GM23338 (cell line): ENCODE measurements around the gene HACD3. TPM values are rescaled to one million over a fixed set of nuclear protein-coding genes. Genes with fewer than 3 reads are reported as not detected.

Experiments
- ATAC-seq: fragments of 200-7000 bp; cut with Tn5 transposase; 3 replicates; pipeline ENCODE4 v1.9.1; 2020
- DNase-seq: peaks from one replicate; pipeline ENCODE4 v3.0.0-alpha.2; 2015; ENCODE audit warnings: low spot score
- H2AFZ ChIP-seq: fragments of 200-600 bp; sonication (generic); 2 replicates; pipeline ENCODE4 v1.8.0; 2016; ENCODE audit warnings: antibody characterized with exemption, mild to moderate bottlenecking, moderate library complexity
- H3F3A ChIP-seq: fragments of 200-600 bp; sonication (generic); replicated peaks from 2 replicates; pipeline ENCODE4 v1.8.0; 2017; ENCODE audit warnings: antibody characterized with exemption, mixed run types, low read depth
- H3K27ac ChIP-seq: fragments of 200-600 bp; sonication (generic); 2 replicates; pipeline ENCODE4 v1.6.1; 2016; ENCODE audit warnings: low read depth
- H3K27me3 ChIP-seq: fragments of 200-600 bp; sonication (generic); 2 replicates; pipeline ENCODE4 v1.8.0; 2016; ENCODE audit warnings: mild to moderate bottlenecking, mixed run types, moderate library complexity; ENCODE audit not compliant: insufficient read depth
- H3K36me3 ChIP-seq: fragments of 200-600 bp; sonication (generic); 2 replicates; pipeline ENCODE4 v1.8.0; 2016; ENCODE audit warnings: mild to moderate bottlenecking; ENCODE audit not compliant: insufficient read depth
- H3K4me1 ChIP-seq: fragments of 200-600 bp; sonication (generic); 2 replicates; pipeline ENCODE4 v1.8.0; 2016; ENCODE audit warnings: mild to moderate bottlenecking, moderate library complexity; ENCODE audit not compliant: insufficient read depth
- H3K4me2 ChIP-seq: fragments of 200-600 bp; sonication (generic); 2 replicates; pipeline ENCODE4 v1.7.1; 2017; ENCODE audit warnings: mixed run types
- H3K4me3 ChIP-seq: fragments of 200-600 bp; sonication (generic); 2 replicates; pipeline ENCODE4 v1.6.1; 2016; ENCODE audit warnings: mixed run types
- H3K79me2 ChIP-seq: fragments of 200-600 bp; sonication (generic); replicated peaks from 2 replicates; pipeline ENCODE4 v1.8.0; 2017; ENCODE audit warnings: mild to moderate bottlenecking; ENCODE audit not compliant: insufficient read depth
- H3K9me2 ChIP-seq: fragments of 200-600 bp; sonication (generic); 2 replicates; pipeline ENCODE4 v1.8.0; 2017; ENCODE audit not compliant: insufficient read depth
- H4K20me1 ChIP-seq: fragments of 200-600 bp; sonication (generic); replicated peaks from 2 replicates; pipeline ENCODE4 v1.8.0; 2017; ENCODE audit warnings: mild to moderate bottlenecking; ENCODE audit not compliant: insufficient read depth
- H3K27ac Mint-ChIP-seq: 2 replicates; pipeline ENCODE4 v1.8.0; 2020; ENCODE audit warnings: inconsistent platforms, mild to moderate bottlenecking, moderate library complexity, mixed read lengths
- H3K27me3 Mint-ChIP-seq: 3 replicates; pipeline ENCODE4 v1.8.0; 2022; ENCODE audit warnings: low read depth, mild to moderate bottlenecking, moderate library complexity, mixed read lengths, inconsistent platforms; ENCODE audit not compliant: insufficient read depth, poor library complexity
- H3K36me3 Mint-ChIP-seq: 3 replicates; pipeline ENCODE4 v1.8.0; 2021; ENCODE audit warnings: low read depth, mild to moderate bottlenecking, inconsistent platforms, moderate library complexity, mixed read lengths
- H3K4me1 Mint-ChIP-seq: 3 replicates; pipeline ENCODE4 v1.8.0; 2020; ENCODE audit warnings: mild to moderate bottlenecking, inconsistent platforms, mixed read lengths
- H3K4me3 Mint-ChIP-seq: 3 replicates; pipeline ENCODE4 v1.8.0; 2021; ENCODE audit warnings: moderate library complexity, mild to moderate bottlenecking, inconsistent platforms, mixed read lengths
- H3K9me3 Mint-ChIP-seq: 3 replicates; pipeline ENCODE4 v1.8.0; 2020; ENCODE audit warnings: moderate library complexity, mild to moderate bottlenecking, inconsistent platforms, mixed read lengths
- CREB1 ChIP-seq: fragments of 250-450 bp; sonication (Bioruptor Pico); IDR thresholded peaks from 2 replicates; pipeline ENCODE4 v1.5.0; 2020; ENCODE audit warnings: low read depth, mild to moderate bottlenecking, moderate library complexity
- EZH2 ChIP-seq: fragments of 200-600 bp; sonication (generic); IDR thresholded peaks from one replicate; pipeline ENCODE4 v1.8.0; 2017; ENCODE audit warnings: antibody characterized with exemption, mild to moderate bottlenecking, low read depth; ENCODE audit not compliant: unreplicated experiment
- EZH2phosphoT487 ChIP-seq: fragments of 200-600 bp; sonication (generic); IDR thresholded peaks from one replicate; pipeline ENCODE4 v1.8.1; 2018; ENCODE audit warnings: antibody characterized with exemption; ENCODE audit not compliant: unreplicated experiment
- NANOG ChIP-seq: IDR thresholded peaks from 2 replicates; pipeline ENCODE4 v1.6.1; 2016; ENCODE audit warnings: antibody characterized with exemption, borderline replicate concordance
- POLR2AphosphoS5 ChIP-seq: IDR thresholded peaks from 2 replicates; pipeline ENCODE4 v1.6.1; 2016; ENCODE audit warnings: antibody characterized with exemption, low read depth
- STAT1 ChIP-seq: IDR thresholded peaks from one replicate; pipeline ENCODE4 v1.6.1; 2016; ENCODE audit warnings: antibody characterized with exemption; ENCODE audit not compliant: unreplicated experiment
- ZNF114 ChIP-seq: fragments of 250-450 bp; sonication (Bioruptor Pico); IDR thresholded peaks from 2 replicates; pipeline ENCODE4 v1.5.0; 2020; ENCODE audit warnings: mild to moderate bottlenecking, moderate library complexity
- ZNF331 ChIP-seq: fragments of 250-450 bp; sonication (Bioruptor Pico); IDR thresholded peaks from 2 replicates; pipeline ENCODE4 v1.5.0; 2020; ENCODE audit warnings: low read depth, mild to moderate bottlenecking, moderate library complexity
- polyA plus RNA-seq: library from polyadenylated mRNA; unstranded; fragments of >200 nt; fragmentation: Nextera tagmentation; extraction: Ambion mirVana; gene quantifications from 2 replicates; pipeline ENCODE4 v1.2.1, GENCODE V29; 2016
- total RNA-seq: library from RNA; depleted of rRNA; stranded (reverse); fragments of >200 nt; shearing (Covaris generic); gene quantifications from 2 replicates; pipeline ENCODE4 v1.2.3, GENCODE V29; 2014
- TF ChIP-seq, protein P1 (sequence below), 2 experiments: fragments of 200-600 bp in 1 of 2; sonication (generic) in 1 of 2; conservative IDR thresholded peaks; 2 replicates each; pipeline versions ENCODE4 v1.5.1 to v1.6.1; 2016 to 2017; ENCODE audit warnings: antibody characterized with exemption in 2 of 2, low read depth in 2 of 2, mild to moderate bottlenecking in 2 of 2, moderate library complexity in 1 of 2
- TF ChIP-seq, protein P2 (sequence below): IDR thresholded peaks from 2 replicates; pipeline ENCODE4 v1.6.1; 2016; ENCODE audit warnings: antibody characterized with exemption
- TF ChIP-seq, protein P3 (sequence below): fragments of 250-450 bp; sonication (Bioruptor Pico); IDR thresholded peaks from 2 replicates; pipeline ENCODE4 v1.5.0; 2020; ENCODE audit warnings: mild to moderate bottlenecking, moderate library complexity
- TF ChIP-seq, protein P4 (sequence below): IDR thresholded peaks from one replicate; pipeline ENCODE4 v1.6.1; 2018; ENCODE audit warnings: antibody characterized with exemption; ENCODE audit not compliant: unreplicated experiment

Gene HACD3
- total and polyA plus RNA-seq, 2 experiments from 2014 or later: 123 to 131 TPM

DNA sequence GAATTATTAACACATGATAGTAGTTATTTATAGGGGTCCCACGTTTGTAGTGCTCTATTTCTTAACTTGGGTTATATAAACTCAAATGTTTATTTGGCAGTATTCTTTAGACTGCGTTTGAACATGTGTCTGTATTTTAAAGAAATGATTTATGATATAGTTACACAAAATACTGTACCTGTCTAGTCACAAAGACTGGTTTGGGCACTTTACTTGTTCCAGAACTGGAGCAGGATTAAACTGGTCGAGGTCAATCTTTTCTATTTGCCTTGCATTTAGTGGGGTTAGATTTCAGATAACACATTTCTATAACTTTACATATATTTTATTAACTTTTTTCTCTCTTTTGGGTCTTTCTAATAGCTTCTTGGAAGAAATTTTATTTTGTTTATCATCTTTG lies 39.5 kb downstream of the HACD3 start:
- H3K9me3 Mint-ChIP-seq: peaks cover 5% of the 10 kb centered on the region
- Histone ChIP-seq H3K36me3 (peaks cover 59% of the 10 kb centered on the region), H3F3A (no peaks in the 10 kb centered on the region), H3K27ac (no peak overlapping the region), H3K9me2 (no peaks in the 10 kb centered on the region), H3K4me2 (no peak overlapping the region), H4K20me1 (no peaks in the 10 kb centered on the region), H2AFZ (no peak overlapping the region), H3K27me3 (no peaks in the 10 kb centered on the region), H3K4me3 (no peak overlapping the region), H3K4me1 (no peaks in the 10 kb centered on the region), H3K79me2 (no peaks in the 10 kb centered on the region)
- DNase-seq (no peak), ATAC-seq (no peak)
- H3K27ac Mint-ChIP-seq: no peak overlapping the region
- H3K27me3 Mint-ChIP-seq: no peaks in the 10 kb centered on the region
- H3K36me3 Mint-ChIP-seq: peaks cover 77% of the 10 kb centered on the region
- H3K4me3 Mint-ChIP-seq: no peak overlapping the region
- no peaks in the 10 kb centered on the region for H3K4me1 Mint-ChIP-seq
- TF ChIP-seq STAT1 (no peak), ZNF331 (CRISPR knock-in tag) (no peak), EZH2 (no peak), POLR2AphosphoS5 (no peak), ZNF114 (no peak), CREB1 (CRISPR knock-in tag) (no peak), EZH2phosphoT487 (no peak), NANOG (no peak)
- TF ChIP-seq, protein P1, sequence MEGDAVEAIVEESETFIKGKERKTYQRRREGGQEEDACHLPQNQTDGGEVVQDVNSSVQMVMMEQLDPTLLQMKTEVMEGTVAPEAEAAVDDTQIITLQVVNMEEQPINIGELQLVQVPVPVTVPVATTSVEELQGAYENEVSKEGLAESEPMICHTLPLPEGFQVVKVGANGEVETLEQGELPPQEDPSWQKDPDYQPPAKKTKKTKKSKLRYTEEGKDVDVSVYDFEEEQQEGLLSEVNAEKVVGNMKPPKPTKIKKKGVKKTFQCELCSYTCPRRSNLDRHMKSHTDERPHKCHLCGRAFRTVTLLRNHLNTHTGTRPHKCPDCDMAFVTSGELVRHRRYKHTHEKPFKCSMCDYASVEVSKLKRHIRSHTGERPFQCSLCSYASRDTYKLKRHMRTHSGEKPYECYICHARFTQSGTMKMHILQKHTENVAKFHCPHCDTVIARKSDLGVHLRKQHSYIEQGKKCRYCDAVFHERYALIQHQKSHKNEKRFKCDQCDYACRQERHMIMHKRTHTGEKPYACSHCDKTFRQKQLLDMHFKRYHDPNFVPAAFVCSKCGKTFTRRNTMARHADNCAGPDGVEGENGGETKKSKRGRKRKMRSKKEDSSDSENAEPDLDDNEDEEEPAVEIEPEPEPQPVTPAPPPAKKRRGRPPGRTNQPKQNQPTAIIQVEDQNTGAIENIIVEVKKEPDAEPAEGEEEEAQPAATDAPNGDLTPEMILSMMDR (conservative IDR thresholded peaks at IDR 0.05; ENCODE audit: low read depth in 2 of 2): no peak
- TF ChIP-seq, protein P2, sequence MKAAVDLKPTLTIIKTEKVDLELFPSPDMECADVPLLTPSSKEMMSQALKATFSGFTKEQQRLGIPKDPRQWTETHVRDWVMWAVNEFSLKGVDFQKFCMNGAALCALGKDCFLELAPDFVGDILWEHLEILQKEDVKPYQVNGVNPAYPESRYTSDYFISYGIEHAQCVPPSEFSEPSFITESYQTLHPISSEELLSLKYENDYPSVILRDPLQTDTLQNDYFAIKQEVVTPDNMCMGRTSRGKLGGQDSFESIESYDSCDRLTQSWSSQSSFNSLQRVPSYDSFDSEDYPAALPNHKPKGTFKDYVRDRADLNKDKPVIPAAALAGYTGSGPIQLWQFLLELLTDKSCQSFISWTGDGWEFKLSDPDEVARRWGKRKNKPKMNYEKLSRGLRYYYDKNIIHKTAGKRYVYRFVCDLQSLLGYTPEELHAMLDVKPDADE: no peak
- TF ChIP-seq, protein P3, sequence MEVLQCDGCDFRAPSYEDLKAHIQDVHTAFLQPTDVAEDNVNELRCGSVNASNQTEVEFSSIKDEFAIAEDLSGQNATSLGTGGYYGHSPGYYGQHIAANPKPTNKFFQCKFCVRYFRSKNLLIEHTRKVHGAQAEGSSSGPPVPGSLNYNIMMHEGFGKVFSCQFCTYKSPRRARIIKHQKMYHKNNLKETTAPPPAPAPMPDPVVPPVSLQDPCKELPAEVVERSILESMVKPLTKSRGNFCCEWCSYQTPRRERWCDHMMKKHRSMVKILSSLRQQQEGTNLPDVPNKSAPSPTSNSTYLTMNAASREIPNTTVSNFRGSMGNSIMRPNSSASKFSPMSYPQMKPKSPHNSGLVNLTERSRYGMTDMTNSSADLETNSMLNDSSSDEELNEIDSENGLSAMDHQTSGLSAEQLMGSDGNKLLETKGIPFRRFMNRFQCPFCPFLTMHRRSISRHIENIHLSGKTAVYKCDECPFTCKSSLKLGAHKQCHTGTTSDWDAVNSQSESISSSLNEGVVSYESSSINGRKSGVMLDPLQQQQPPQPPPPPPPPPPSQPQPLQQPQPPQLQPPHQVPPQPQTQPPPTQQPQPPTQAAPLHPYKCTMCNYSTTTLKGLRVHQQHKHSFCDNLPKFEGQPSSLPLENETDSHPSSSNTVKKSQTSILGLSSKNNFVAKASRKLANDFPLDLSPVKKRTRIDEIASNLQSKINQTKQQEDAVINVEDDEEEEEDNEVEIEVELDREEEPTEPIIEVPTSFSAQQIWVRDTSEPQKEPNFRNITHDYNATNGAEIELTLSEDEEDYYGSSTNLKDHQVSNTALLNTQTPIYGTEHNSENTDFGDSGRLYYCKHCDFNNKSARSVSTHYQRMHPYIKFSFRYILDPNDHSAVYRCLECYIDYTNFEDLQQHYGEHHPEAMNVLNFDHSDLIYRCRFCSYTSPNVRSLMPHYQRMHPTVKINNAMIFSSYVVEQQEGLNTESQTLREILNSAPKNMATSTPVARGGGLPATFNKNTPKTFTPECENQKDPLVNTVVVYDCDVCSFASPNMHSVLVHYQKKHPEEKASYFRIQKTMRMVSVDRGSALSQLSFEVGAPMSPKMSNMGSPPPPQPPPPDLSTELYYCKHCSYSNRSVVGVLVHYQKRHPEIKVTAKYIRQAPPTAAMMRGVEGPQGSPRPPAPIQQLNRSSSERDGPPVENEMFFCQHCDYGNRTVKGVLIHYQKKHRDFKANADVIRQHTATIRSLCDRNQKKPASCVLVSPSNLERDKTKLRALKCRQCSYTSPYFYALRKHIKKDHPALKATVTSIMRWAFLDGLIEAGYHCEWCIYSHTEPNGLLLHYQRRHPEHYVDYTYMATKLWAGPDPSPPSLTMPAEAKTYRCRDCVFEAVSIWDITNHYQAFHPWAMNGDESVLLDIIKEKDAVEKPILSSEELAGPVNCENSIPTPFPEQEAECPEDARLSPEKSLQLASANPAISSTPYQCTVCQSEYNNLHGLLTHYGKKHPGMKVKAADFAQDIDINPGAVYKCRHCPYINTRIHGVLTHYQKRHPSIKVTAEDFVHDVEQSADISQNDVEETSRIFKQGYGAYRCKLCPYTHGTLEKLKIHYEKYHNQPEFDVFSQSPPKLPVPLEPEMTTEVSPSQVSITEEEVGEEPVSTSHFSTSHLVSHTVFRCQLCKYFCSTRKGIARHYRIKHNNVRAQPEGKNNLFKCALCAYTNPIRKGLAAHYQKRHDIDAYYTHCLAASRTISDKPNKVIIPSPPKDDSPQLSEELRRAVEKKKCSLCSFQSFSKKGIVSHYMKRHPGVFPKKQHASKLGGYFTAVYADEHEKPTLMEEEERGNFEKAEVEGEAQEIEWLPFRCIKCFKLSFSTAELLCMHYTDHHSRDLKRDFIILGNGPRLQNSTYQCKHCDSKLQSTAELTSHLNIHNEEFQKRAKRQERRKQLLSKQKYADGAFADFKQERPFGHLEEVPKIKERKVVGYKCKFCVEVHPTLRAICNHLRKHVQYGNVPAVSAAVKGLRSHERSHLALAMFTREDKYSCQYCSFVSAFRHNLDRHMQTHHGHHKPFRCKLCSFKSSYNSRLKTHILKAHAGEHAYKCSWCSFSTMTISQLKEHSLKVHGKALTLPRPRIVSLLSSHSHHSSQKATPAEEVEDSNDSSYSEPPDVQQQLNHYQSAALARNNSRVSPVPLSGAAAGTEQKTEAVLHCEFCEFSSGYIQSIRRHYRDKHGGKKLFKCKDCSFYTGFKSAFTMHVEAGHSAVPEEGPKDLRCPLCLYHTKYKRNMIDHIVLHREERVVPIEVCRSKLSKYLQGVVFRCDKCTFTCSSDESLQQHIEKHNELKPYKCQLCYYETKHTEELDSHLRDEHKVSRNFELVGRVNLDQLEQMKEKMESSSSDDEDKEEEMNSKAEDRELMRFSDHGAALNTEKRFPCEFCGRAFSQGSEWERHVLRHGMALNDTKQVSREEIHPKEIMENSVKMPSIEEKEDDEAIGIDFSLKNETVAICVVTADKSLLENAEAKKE: no peak
- TF ChIP-seq, protein P4, sequence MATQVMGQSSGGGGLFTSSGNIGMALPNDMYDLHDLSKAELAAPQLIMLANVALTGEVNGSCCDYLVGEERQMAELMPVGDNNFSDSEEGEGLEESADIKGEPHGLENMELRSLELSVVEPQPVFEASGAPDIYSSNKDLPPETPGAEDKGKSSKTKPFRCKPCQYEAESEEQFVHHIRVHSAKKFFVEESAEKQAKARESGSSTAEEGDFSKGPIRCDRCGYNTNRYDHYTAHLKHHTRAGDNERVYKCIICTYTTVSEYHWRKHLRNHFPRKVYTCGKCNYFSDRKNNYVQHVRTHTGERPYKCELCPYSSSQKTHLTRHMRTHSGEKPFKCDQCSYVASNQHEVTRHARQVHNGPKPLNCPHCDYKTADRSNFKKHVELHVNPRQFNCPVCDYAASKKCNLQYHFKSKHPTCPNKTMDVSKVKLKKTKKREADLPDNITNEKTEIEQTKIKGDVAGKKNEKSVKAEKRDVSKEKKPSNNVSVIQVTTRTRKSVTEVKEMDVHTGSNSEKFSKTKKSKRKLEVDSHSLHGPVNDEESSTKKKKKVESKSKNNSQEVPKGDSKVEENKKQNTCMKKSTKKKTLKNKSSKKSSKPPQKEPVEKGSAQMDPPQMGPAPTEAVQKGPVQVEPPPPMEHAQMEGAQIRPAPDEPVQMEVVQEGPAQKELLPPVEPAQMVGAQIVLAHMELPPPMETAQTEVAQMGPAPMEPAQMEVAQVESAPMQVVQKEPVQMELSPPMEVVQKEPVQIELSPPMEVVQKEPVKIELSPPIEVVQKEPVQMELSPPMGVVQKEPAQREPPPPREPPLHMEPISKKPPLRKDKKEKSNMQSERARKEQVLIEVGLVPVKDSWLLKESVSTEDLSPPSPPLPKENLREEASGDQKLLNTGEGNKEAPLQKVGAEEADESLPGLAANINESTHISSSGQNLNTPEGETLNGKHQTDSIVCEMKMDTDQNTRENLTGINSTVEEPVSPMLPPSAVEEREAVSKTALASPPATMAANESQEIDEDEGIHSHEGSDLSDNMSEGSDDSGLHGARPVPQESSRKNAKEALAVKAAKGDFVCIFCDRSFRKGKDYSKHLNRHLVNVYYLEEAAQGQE: no peak
